HepG2 (cell line): ENCODE measurements around the gene LCN1. TPM values are rescaled to one million over a fixed set of nuclear protein-coding genes. Genes with fewer than 3 reads are reported as not detected.

Experiments
- AGO2 ChIP-seq: fragments of 200-400 bp; formaldehyde crosslinking; optimal IDR thresholded peaks from 2 replicates; pipeline ENCODE3; 2017; ENCODE audit warnings: mild to moderate bottlenecking, low read depth, low read length, moderate library complexity
- DPF2 ChIP-seq: sonication (generic); formaldehyde crosslinking; IDR thresholded peaks from 2 replicates; pipeline ENCODE4 v1.4.0; 2020; ENCODE audit warnings: mild to moderate bottlenecking, low read depth, missing genetic modification reagents, borderline replicate concordance
- HDAC1 ChIP-seq: sonication (generic); formaldehyde crosslinking; IDR thresholded peaks from 2 replicates; pipeline ENCODE4 v1.5.1; 2020; ENCODE audit warnings: mild to moderate bottlenecking, missing genetic modification reagents
- KDM5B ChIP-seq: sonication (generic); formaldehyde crosslinking; IDR thresholded peaks from 2 replicates; pipeline ENCODE4 v1.4.0; 2020; ENCODE audit warnings: missing genetic modification reagents, mild to moderate bottlenecking, borderline replicate concordance
- NFE2 ChIP-seq: sonication (generic); formaldehyde crosslinking; IDR thresholded peaks from 2 replicates; pipeline ENCODE4 v1.4.0; 2020; ENCODE audit warnings: missing genetic modification reagents
- NR2F1 ChIP-seq, 2 experiments: fragments of 450-650 bp in 1 of 2; formaldehyde crosslinking in 1 of 2; IDR thresholded peaks; 2 replicates each; pipeline versions ENCODE4 v1.5.0 to v1.6.1; 2016 to 2020; ENCODE audit warnings: mild to moderate bottlenecking in 1 of 2, missing compliant biosample characterization in 1 of 2, missing genetic modification reagents in 1 of 2, moderate library complexity in 1 of 2
- PLRG1 ChIP-seq: fragments of 450-650 bp; conservative IDR thresholded peaks from 2 replicates; pipeline ENCODE4 v1.6.1; 2016
- RORA ChIP-seq: sonication (generic); formaldehyde crosslinking; IDR thresholded peaks from 2 replicates; pipeline ENCODE4 v1.5.0; 2020; ENCODE audit warnings: mild to moderate bottlenecking, missing genetic modification reagents, moderate library complexity
- RXRA ChIP-seq: sonication (generic); formaldehyde crosslinking; IDR thresholded peaks from 2 replicates; pipeline ENCODE4 v1.5.1; 2020; ENCODE audit warnings: missing genetic modification reagents
- SAFB2 ChIP-seq: sonication (generic); formaldehyde crosslinking; IDR thresholded peaks from 2 replicates; pipeline ENCODE4 v1.5.1; 2020; ENCODE audit warnings: missing genetic modification reagents, low read depth, mild to moderate bottlenecking, borderline replicate concordance
- TARDBP ChIP-seq: sonication (generic); formaldehyde crosslinking; IDR thresholded peaks from 2 replicates; pipeline ENCODE4 v1.8.0; 2022; ENCODE audit warnings: mild to moderate bottlenecking, missing genetic modification reagents
- WIZ ChIP-seq: sonication (generic); formaldehyde crosslinking; IDR thresholded peaks from 2 replicates; pipeline ENCODE4 v1.5.1; 2020; ENCODE audit warnings: mild to moderate bottlenecking, missing genetic modification reagents
- ZNF772 ChIP-seq: sonication (generic); formaldehyde crosslinking; IDR thresholded peaks from 2 replicates; pipeline ENCODE4 v1.5.0; 2020; ENCODE audit warnings: mild to moderate bottlenecking, missing genetic modification reagents
- ZSCAN20 ChIP-seq: sonication (generic); formaldehyde crosslinking; IDR thresholded peaks from 2 replicates; pipeline ENCODE4 v1.4.0; 2020; ENCODE audit warnings: missing genetic modification reagents, mild to moderate bottlenecking, borderline replicate concordance
- ZSCAN29 ChIP-seq: sonication (generic); formaldehyde crosslinking; conservative IDR thresholded peaks from 2 replicates; pipeline ENCODE4 v1.4.0; 2020; ENCODE audit warnings: mild to moderate bottlenecking, missing genetic modification reagents
- polyA plus RNA-seq, 8 experiments: library from polyadenylated mRNA; depleted of rRNA in 3 of 8; stranded (reverse) in 7 of 8; unstranded in 1 of 8; fragments of >200 nt; fragmentation: Illumina TruSeq in 4 of 8; extraction: Trizol in 4 of 8; gene quantifications; 2 replicates each; pipeline versions ENCODE4 v1.2.1 to v1.2.3, GENCODE V29; 2011 to 2016; ENCODE audit warnings: low read depth in 4 of 8, missing spikeins in 1 of 8, mixed read lengths in 1 of 8; ENCODE audit not compliant: insufficient read depth in 1 of 8
- total RNA-seq, 5 experiments: library from RNA; depleted of rRNA; stranded (reverse); fragments of >200 nt; fragmentation: Illumina TruSeq; extraction: Trizol; gene quantifications; 2 replicates each; pipeline ENCODE4 v1.2.3, GENCODE V29; 2016; ENCODE audit warnings: low read depth in 1 of 5
- TF ChIP-seq, protein P1 (sequence below): sonication (generic); formaldehyde crosslinking; IDR thresholded peaks from 2 replicates; pipeline ENCODE4 v1.5.1; 2020; ENCODE audit warnings: mild to moderate bottlenecking, moderate library complexity, missing genetic modification reagents
- TF ChIP-seq, protein P2 (sequence below): sonication (generic); formaldehyde crosslinking; IDR thresholded peaks from 2 replicates; pipeline ENCODE4 v1.4.0; 2020; ENCODE audit warnings: missing genetic modification reagents
- TF ChIP-seq, protein P3 (sequence below): sonication (generic); formaldehyde crosslinking; IDR thresholded peaks from 2 replicates; pipeline ENCODE4 v1.4.0; 2020; ENCODE audit warnings: missing genetic modification reagents
- TF ChIP-seq, protein P4 (sequence below): sonication (generic); formaldehyde crosslinking; conservative IDR thresholded peaks from 2 replicates; pipeline ENCODE4 v1.4.0; 2020; ENCODE audit warnings: missing genetic modification reagents
- TF ChIP-seq, protein P5 (sequence below): sonication (generic); formaldehyde crosslinking; IDR thresholded peaks from 2 replicates; pipeline ENCODE4 v1.4.0; 2020; ENCODE audit warnings: missing genetic modification reagents, mild to moderate bottlenecking, borderline replicate concordance
- TF ChIP-seq, protein P6 (sequence below): sonication (generic); formaldehyde crosslinking; IDR thresholded peaks from 2 replicates; pipeline ENCODE4 v1.4.0; 2020; ENCODE audit warnings: missing genetic modification reagents

Gene LCN1
- total and polyA plus RNA-seq, 2 of the 13 experiments (the other 11 are each of a cell fraction or from before 2014, with no cell fraction given): not detected

DNA sequence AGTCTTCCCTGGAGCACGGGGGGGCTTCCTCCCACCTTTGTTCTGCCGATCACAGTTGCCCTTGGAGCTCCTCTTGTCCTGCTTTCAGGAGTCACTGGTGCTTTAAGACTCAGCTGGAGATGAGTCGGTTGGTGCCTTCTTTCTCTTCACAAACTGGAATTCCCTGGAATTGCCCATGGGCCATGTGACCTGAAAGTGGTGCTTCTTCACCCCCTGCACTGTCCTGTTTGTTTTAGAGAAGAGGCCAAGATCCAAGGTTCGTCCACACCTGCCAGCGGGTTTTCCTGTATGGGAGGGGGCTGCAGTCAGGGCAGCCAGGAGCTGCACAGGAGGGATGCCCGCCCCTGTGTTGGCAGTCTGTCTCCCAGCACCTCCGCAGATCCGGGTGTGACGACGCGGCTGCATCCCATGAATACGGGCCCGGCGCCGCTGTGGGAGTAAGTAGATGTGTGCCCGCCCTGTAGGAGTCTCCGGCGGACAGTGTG is 30.2 kb upstream of the LCN1 start (continued):
- TF ChIP-seq, protein P1, sequence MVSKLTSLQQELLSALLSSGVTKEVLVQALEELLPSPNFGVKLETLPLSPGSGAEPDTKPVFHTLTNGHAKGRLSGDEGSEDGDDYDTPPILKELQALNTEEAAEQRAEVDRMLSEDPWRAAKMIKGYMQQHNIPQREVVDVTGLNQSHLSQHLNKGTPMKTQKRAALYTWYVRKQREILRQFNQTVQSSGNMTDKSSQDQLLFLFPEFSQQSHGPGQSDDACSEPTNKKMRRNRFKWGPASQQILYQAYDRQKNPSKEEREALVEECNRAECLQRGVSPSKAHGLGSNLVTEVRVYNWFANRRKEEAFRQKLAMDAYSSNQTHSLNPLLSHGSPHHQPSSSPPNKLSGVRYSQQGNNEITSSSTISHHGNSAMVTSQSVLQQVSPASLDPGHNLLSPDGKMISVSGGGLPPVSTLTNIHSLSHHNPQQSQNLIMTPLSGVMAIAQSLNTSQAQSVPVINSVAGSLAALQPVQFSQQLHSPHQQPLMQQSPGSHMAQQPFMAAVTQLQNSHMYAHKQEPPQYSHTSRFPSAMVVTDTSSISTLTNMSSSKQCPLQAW (CRISPR knock-in tag): 0 out of 2 replicates have a peak, but pooled peaks have one; percentile 60
- TF ChIP-seq, protein P2, sequence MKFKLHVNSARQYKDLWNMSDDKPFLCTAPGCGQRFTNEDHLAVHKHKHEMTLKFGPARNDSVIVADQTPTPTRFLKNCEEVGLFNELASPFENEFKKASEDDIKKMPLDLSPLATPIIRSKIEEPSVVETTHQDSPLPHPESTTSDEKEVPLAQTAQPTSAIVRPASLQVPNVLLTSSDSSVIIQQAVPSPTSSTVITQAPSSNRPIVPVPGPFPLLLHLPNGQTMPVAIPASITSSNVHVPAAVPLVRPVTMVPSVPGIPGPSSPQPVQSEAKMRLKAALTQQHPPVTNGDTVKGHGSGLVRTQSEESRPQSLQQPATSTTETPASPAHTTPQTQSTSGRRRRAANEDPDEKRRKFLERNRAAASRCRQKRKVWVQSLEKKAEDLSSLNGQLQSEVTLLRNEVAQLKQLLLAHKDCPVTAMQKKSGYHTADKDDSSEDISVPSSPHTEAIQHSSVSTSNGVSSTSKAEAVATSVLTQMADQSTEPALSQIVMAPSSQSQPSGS (CRISPR knock-in tag): no peak
- TF ChIP-seq ZSCAN20 (CRISPR knock-in tag): no peak
- no peak for TF ChIP-seq PLRG1
- no peak for TF ChIP-seq RORA
- TF ChIP-seq, protein P3, sequence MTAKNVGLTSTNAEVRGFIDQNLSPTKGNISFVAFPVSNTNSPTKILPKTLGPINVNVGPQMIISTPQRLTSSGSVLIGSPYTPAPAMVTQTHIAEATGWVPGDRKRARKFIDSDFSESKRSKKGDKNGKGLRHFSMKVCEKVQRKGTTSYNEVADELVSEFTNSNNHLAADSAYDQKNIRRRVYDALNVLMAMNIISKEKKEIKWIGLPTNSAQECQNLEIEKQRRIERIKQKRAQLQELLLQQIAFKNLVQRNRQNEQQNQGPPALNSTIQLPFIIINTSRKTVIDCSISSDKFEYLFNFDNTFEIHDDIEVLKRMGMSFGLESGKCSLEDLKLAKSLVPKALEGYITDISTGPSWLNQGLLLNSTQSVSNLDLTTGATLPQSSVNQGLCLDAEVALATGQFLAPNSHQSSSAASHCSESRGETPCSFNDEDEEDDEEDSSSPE (CRISPR knock-in tag): 0 out of 2 replicates have a peak, but pooled peaks have one; percentile 17
- peak; percentile 32; the same call in 1 of the 2 replicates for TF ChIP-seq TARDBP
- peak; percentile 42; the same call in 1 of the 2 replicates for TF ChIP-seq DPF2
- TF ChIP-seq SAFB2 (CRISPR knock-in tag): no peak
- peak; percentile 21; the same call in 1 of the 2 replicates for TF ChIP-seq KDM5B (CRISPR knock-in tag)
- TF ChIP-seq ZNF772 (CRISPR knock-in tag): no peak
- 0 out of 2 replicates have a peak, but pooled peaks have one; percentile 34 for TF ChIP-seq ZSCAN29 (CRISPR knock-in tag)
- TF ChIP-seq AGO2: peak; percentile 26
- TF ChIP-seq, protein P4, sequence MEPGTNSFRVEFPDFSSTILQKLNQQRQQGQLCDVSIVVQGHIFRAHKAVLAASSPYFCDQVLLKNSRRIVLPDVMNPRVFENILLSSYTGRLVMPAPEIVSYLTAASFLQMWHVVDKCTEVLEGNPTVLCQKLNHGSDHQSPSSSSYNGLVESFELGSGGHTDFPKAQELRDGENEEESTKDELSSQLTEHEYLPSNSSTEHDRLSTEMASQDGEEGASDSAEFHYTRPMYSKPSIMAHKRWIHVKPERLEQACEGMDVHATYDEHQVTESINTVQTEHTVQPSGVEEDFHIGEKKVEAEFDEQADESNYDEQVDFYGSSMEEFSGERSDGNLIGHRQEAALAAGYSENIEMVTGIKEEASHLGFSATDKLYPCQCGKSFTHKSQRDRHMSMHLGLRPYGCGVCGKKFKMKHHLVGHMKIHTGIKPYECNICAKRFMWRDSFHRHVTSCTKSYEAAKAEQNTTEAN (CRISPR knock-in tag): 0 out of 2 replicates have a peak, but pooled peaks have one; percentile 58
- TF ChIP-seq, protein P5, sequence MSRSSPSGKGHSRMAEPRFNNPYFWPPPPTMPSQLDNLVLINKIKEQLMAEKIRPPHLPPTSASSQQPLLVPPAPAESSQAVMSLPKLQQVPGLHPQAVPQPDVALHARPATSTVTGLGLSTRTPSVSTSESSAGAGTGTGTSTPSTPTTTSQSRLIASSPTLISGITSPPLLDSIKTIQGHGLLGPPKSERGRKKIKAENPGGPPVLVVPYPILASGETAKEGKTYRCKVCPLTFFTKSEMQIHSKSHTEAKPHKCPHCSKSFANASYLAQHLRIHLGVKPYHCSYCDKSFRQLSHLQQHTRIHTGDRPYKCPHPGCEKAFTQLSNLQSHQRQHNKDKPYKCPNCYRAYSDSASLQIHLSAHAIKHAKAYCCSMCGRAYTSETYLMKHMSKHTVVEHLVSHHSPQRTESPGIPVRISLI: no peak; the same call in 1 of the 2 replicates
- TF ChIP-seq, protein P6, sequence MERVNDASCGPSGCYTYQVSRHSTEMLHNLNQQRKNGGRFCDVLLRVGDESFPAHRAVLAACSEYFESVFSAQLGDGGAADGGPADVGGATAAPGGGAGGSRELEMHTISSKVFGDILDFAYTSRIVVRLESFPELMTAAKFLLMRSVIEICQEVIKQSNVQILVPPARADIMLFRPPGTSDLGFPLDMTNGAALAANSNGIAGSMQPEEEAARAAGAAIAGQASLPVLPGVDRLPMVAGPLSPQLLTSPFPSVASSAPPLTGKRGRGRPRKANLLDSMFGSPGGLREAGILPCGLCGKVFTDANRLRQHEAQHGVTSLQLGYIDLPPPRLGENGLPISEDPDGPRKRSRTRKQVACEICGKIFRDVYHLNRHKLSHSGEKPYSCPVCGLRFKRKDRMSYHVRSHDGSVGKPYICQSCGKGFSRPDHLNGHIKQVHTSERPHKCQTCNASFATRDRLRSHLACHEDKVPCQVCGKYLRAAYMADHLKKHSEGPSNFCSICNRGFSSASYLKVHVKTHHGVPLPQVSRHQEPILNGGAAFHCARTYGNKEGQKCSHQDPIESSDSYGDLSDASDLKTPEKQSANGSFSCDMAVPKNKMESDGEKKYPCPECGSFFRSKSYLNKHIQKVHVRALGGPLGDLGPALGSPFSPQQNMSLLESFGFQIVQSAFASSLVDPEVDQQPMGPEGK: peak; percentile 90
- no peak for TF ChIP-seq NFE2 (CRISPR knock-in tag)
- TF ChIP-seq RXRA (CRISPR knock-in tag): peak; percentile 68
- TF ChIP-seq NR2F1 (CRISPR knock-in tag; IDR thresholded peaks at IDR 0.05): no peak
- peak; percentile 79 for TF ChIP-seq HDAC1
- TF ChIP-seq WIZ: 0 out of 2 replicates have a peak, but pooled peaks have one; percentile 23
